A549 (cell line): ENCODE data around the gene E2F7.

ENCODE experiments used
- BHLHE40 ChIP-seq: IDR thresholded peaks from 2 replicates; pipeline ENCODE4 v1.6.1; 2012; ENCODE audit warnings: low read depth, low read length, inconsistent platforms
- EP300 ChIP-seq, 2 experiments: fragments of >200 bp; sonication (Bioruptor Twin); formaldehyde crosslinking; IDR thresholded peaks; 2 replicates in 1 of 2; 3 replicates in 1 of 2; pipeline ENCODE4 v1.6.1; 2016 to 2017
- RAD21 ChIP-seq, 2 experiments: fragments of >200 bp in 1 of 2; sonication (Bioruptor Twin) in 1 of 2; formaldehyde crosslinking in 1 of 2; IDR thresholded peaks in 1 of 2; conservative IDR thresholded peaks in 1 of 2; 2 replicates in 1 of 2; 3 replicates in 1 of 2; pipeline ENCODE4 v1.6.1; 2012 to 2018; ENCODE audit warnings: inconsistent platforms in 1 of 2
- RFX5 ChIP-seq: fragments of 450-650 bp; IDR thresholded peaks from 2 replicates; pipeline ENCODE4 v1.7.1; 2014; ENCODE audit warnings: antibody characterized with exemption, mild to moderate bottlenecking, moderate library complexity
- TF ChIP-seq, protein P1 (sequence below): fragments of >200 bp; sonication (Bioruptor Twin); formaldehyde crosslinking; IDR thresholded peaks from 3 replicates; pipeline ENCODE4 v1.5.1; 2016
- TF ChIP-seq, protein P2 (sequence below): fragments of 200-600 bp; sonication (generic); IDR thresholded peaks from 2 replicates; pipeline ENCODE4 v1.6.1; 2016; ENCODE audit warnings: antibody characterized with exemption, mild to moderate bottlenecking, moderate library complexity
- TF ChIP-seq, protein P3 (sequence below): fragments of 450-650 bp; IDR thresholded peaks from 2 replicates; pipeline ENCODE4 v1.6.1; 2014; ENCODE audit warnings: antibody characterized with exemption

DNA sequence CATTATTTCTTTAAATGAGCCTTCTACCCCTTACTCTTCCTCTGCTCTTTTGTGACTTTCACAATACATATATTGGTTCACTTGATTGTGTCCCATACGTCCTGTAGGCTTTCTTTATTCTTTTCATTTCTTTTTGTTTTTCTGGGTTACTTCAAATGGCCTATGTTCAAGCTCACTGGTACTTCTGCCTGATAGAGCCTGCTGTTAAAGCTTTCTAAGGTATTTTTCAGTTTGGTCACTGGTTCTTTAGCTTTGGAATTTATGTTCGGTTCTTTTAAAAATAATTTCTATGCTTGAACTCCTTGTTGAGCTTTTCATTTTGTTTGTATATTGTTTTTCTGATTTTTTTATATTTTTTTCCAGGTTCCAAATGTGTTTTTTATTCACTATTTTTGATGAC is 81.9 kb downstream of the E2F7 start:
- TF ChIP-seq RFX5 (no peak), EP300 (IDR thresholded peaks at IDR 0.05) (no peak), RAD21 (conservative IDR thresholded peaks at IDR 0.05 in 1 of 2, IDR thresholded peaks at IDR 0.05 in 1 of 2) (no peak), BHLHE40 (no peak)
- TF ChIP-seq, protein P1, sequence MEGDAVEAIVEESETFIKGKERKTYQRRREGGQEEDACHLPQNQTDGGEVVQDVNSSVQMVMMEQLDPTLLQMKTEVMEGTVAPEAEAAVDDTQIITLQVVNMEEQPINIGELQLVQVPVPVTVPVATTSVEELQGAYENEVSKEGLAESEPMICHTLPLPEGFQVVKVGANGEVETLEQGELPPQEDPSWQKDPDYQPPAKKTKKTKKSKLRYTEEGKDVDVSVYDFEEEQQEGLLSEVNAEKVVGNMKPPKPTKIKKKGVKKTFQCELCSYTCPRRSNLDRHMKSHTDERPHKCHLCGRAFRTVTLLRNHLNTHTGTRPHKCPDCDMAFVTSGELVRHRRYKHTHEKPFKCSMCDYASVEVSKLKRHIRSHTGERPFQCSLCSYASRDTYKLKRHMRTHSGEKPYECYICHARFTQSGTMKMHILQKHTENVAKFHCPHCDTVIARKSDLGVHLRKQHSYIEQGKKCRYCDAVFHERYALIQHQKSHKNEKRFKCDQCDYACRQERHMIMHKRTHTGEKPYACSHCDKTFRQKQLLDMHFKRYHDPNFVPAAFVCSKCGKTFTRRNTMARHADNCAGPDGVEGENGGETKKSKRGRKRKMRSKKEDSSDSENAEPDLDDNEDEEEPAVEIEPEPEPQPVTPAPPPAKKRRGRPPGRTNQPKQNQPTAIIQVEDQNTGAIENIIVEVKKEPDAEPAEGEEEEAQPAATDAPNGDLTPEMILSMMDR = no peak
- TF ChIP-seq, protein P2, sequence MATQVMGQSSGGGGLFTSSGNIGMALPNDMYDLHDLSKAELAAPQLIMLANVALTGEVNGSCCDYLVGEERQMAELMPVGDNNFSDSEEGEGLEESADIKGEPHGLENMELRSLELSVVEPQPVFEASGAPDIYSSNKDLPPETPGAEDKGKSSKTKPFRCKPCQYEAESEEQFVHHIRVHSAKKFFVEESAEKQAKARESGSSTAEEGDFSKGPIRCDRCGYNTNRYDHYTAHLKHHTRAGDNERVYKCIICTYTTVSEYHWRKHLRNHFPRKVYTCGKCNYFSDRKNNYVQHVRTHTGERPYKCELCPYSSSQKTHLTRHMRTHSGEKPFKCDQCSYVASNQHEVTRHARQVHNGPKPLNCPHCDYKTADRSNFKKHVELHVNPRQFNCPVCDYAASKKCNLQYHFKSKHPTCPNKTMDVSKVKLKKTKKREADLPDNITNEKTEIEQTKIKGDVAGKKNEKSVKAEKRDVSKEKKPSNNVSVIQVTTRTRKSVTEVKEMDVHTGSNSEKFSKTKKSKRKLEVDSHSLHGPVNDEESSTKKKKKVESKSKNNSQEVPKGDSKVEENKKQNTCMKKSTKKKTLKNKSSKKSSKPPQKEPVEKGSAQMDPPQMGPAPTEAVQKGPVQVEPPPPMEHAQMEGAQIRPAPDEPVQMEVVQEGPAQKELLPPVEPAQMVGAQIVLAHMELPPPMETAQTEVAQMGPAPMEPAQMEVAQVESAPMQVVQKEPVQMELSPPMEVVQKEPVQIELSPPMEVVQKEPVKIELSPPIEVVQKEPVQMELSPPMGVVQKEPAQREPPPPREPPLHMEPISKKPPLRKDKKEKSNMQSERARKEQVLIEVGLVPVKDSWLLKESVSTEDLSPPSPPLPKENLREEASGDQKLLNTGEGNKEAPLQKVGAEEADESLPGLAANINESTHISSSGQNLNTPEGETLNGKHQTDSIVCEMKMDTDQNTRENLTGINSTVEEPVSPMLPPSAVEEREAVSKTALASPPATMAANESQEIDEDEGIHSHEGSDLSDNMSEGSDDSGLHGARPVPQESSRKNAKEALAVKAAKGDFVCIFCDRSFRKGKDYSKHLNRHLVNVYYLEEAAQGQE = no peak
- TF ChIP-seq, protein P3, sequence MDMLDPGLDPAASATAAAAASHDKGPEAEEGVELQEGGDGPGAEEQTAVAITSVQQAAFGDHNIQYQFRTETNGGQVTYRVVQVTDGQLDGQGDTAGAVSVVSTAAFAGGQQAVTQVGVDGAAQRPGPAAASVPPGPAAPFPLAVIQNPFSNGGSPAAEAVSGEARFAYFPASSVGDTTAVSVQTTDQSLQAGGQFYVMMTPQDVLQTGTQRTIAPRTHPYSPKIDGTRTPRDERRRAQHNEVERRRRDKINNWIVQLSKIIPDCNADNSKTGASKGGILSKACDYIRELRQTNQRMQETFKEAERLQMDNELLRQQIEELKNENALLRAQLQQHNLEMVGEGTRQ = no peak
